Thoracic aorta (tissue), 2 donors: ENCODE results near the gene PLCL2. TPM values are rescaled to one million over a fixed set of nuclear protein-coding genes. Genes with fewer than 3 reads are reported as not detected.

Source experiments
- ATAC-seq: fragments of 150-250 bp; one replicate; pipeline ENCODE4 v1.8.0; 2017; ENCODE audit warnings: low read depth; ENCODE audit not compliant: insufficient number of reproducible peaks, low FRiP score
- DNase-seq: peaks from one replicate; pipeline ENCODE4 v3.0.0-alpha.2; 2020; ENCODE audit warnings: low spot score
- H3K27ac ChIP-seq, 2 donors: fragments of 200-600 bp; sonication (generic); 1 replicate in 1 of 2; 2 replicates in 1 of 2; pipeline ENCODE4 v1.5.1; 2016; ENCODE audit warnings: mild to moderate bottlenecking in 2 of 2, moderate library complexity in 2 of 2
- H3K27me3 ChIP-seq: fragments of 200-600 bp; sonication (generic); replicated peaks from 2 replicates; pipeline ENCODE4 v1.6.0; 2016; ENCODE audit warnings: mild to moderate bottlenecking; ENCODE audit not compliant: insufficient read depth
- H3K36me3 ChIP-seq: fragments of 200-600 bp; sonication (generic); one replicate; pipeline ENCODE4 v1.5.1; 2016
- H3K4me1 ChIP-seq, 2 donors: fragments of 200-600 bp; sonication (generic); 1 replicate in 1 of 2; 2 replicates in 1 of 2; pipeline versions ENCODE4 v1.5.1 to v1.6.0; 2016; ENCODE audit warnings: low read depth in 2 of 2, mild to moderate bottlenecking in 1 of 2; ENCODE audit not compliant: control insufficient read depth in 1 of 2
- H3K4me3 ChIP-seq: fragments of 200-600 bp; sonication (generic); 2 replicates; pipeline ENCODE4 v1.5.1; 2016; ENCODE audit warnings: mild to moderate bottlenecking
- H3K9me3 ChIP-seq: fragments of 200-600 bp; sonication (generic); 2 replicates; pipeline ENCODE4 v1.5.1; 2016
- total RNA-seq, 2 donors: library from RNA; depleted of rRNA; stranded (reverse); fragments of >200 nt; gene quantifications; one replicate each; pipeline versions ENCODE4 v1.1.0 to v1.2.3, GENCODE V29; 2016
- TF ChIP-seq, protein P1 (sequence below): fragments of 200-600 bp; sonication (generic); IDR thresholded peaks from one replicate; pipeline ENCODE4 v1.5.1; 2019; ENCODE audit warnings: antibody characterized with exemption

PLCL2 gene
- total RNA-seq, 2 donors from 2014 or later, result 6.9 to 17.1 TPM

DNA sequence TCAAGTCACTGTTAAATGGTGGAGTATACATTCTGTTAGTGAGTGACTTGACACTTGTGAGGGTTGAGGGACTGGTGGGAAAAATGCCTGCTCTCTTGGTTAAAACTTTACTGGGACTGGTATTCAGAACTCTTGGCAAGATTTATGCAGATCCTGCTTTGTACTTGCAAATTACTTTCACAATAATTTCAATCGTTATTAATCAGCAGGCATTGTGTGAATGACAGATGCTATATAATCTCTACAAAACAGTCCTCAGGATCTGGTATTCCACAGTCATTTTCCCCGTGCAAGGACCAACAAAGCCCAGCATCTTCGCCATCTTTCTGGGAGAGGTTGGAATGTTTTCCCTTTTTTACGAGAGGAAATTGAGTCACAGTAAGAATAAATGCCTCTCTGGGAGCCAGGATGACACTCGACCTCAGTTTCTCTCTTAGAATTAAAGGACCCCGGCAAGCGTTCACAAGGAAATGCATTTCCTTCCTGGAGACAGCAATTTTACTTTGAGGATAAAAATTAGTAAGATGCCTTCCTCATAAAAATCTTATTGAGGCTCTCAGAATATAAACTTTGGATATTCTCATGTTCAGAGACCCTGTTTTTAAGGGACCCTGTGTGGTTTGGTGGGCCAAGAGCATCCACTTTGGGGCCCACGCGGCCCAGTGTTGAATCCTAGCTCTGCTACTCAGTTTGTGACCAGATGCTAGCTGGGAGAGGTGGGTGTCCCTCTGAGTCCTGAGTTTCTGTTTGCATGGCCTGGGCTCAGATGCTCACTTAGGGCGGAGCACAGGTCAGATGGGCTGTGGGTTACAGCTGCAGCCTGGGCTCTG lies 45.3 kb upstream of the PLCL2 start:
- peaks cover 0 to 9% of the 10 kb centered on the region in 2 donors for H3K4me1 ChIP-seq
- TF ChIP-seq, protein P1, sequence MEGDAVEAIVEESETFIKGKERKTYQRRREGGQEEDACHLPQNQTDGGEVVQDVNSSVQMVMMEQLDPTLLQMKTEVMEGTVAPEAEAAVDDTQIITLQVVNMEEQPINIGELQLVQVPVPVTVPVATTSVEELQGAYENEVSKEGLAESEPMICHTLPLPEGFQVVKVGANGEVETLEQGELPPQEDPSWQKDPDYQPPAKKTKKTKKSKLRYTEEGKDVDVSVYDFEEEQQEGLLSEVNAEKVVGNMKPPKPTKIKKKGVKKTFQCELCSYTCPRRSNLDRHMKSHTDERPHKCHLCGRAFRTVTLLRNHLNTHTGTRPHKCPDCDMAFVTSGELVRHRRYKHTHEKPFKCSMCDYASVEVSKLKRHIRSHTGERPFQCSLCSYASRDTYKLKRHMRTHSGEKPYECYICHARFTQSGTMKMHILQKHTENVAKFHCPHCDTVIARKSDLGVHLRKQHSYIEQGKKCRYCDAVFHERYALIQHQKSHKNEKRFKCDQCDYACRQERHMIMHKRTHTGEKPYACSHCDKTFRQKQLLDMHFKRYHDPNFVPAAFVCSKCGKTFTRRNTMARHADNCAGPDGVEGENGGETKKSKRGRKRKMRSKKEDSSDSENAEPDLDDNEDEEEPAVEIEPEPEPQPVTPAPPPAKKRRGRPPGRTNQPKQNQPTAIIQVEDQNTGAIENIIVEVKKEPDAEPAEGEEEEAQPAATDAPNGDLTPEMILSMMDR, result no peak
- H3K4me3 ChIP-seq, result no peak overlapping the region
- no peak overlapping the region for H3K27ac ChIP-seq
- no peaks in the 10 kb centered on the region for H3K27me3 ChIP-seq
- ATAC-seq (no peak), DNase-seq (no peak)
- H3K36me3 ChIP-seq, result no peaks in the 10 kb centered on the region
- H3K9me3 ChIP-seq, result no peaks in the 10 kb centered on the region

DNA sequence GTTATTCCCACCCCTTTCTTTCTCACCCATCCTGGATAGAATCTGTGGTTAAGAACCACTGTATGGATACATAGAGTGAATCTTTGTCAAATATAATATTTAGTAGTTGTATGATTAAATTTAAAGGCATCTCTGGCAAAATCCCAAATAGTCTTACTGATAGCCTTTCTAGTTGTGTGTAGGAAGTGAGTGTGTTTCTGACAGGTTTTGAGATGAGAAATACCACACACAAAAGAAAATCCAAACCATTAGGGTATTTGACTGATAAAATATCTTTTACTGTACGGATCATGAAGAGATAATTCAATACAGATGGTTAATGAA lies 44.7 kb upstream of the PLCL2 start:
- H3K9me3 ChIP-seq, result no peaks in the 10 kb centered on the region
- no peaks in the 10 kb centered on the region for H3K27me3 ChIP-seq
- TF ChIP-seq, protein P1, result no peak
- DNase-seq (no peak), ATAC-seq (no peak)
- no peaks in the 10 kb centered on the region for H3K36me3 ChIP-seq
- no peak overlapping the region for H3K27ac ChIP-seq
- H3K4me1 ChIP-seq, result peaks cover 0 to 9% of the 10 kb centered on the region in 2 donors
- H3K4me3 ChIP-seq, result no peak overlapping the region

DNA sequence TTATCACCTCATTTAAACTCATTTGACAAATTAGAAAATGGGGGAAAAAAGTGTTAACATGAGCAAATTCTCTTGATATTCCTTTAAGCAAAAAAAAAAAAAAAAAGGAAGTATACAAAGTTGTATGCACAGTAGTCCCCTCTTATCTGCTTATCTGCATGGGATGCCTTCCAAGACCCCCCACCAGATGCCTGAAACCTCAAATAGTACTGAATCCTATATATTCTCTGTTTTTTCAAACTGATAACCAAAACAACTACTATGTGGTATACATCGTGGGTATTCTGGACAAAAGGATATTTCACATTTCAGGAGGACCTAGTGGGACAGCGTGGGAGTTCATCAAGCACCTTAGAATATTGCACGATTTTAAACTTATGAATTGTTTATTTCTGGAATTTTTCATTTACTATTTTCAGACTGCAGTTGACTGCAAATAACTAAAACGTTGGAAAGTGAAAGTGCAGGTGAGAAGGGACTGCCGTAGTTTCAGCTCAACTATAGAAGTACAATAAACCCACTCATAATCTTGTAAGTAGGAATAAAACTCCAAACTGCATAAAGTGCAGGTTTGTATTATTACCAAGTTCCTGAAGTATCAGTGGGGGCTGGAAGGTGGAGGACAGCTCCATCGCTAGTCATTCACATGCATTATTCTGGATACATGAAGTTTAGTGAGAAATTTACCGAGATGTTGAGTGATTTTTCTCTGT lies 43.6 kb upstream of the PLCL2 start:
- H3K27me3 ChIP-seq, result no peaks in the 10 kb centered on the region
- no peaks in the 10 kb centered on the region for H3K36me3 ChIP-seq
- H3K9me3 ChIP-seq, result no peaks in the 10 kb centered on the region
- no peak overlapping the region for H3K27ac ChIP-seq
- TF ChIP-seq, protein P1, result no peak
- H3K4me1 ChIP-seq, result peaks cover 0 to 5% of the 10 kb centered on the region in 2 donors
- ATAC-seq, result no peak
- H3K4me3 ChIP-seq, result no peak overlapping the region
- DNase-seq, result no peak

DNA sequence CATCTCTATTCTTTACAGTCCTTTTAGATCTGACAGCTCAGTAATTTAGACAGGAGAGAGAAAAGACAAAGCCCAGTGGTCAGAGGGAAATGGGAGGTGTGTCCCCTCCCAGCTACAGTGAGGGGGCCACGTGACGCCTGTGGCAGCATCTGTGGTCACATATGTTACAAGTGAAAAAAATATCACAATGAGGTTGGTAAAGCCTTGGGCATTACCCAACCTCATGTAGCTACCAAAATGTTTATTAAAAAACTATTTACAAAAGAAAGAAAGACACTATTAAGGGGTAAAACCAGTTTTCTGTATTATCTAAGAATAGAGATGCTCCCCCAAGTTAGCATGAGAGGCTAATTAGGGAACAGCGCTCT lies 42.9 kb upstream of the PLCL2 start:
- no peaks in the 10 kb centered on the region for H3K36me3 ChIP-seq
- DNase-seq (no peak), ATAC-seq (no peak)
- no peaks in the 10 kb centered on the region for H3K9me3 ChIP-seq
- H3K4me1 ChIP-seq, result no peaks in the 10 kb centered on the region
- TF ChIP-seq, protein P1, result no peak
- no peaks in the 10 kb centered on the region for H3K27me3 ChIP-seq
- no peak overlapping the region for H3K27ac ChIP-seq
- no peak overlapping the region for H3K4me3 ChIP-seq
